HCT116 (cell line): ENCODE measurements around the gene NSMCE1. TPM values are rescaled to one million over a fixed set of nuclear protein-coding genes. Genes with fewer than 3 reads are reported as not detected.

ENCODE experiments used
- ATAC-seq: fragments of 200-7000 bp; cut with Tn5 transposase; 2 replicates; pipeline ENCODE4 v1.9.1; 2020; ENCODE audit warnings: mild to moderate bottlenecking, moderate library complexity
- BruUV-seq: library from RNA; stranded (reverse); fragments of 400-500 nt; replicated peaks from 2 replicates; lab custom pipeline; 2021; lab: Mats Ljungman, UMichigan
- CTCF ChIA-PET: fragments of 300-600 bp; sonication (Branson Sonifier 250); formaldehyde crosslinking; loops from one replicate; lab custom pipeline; 2021; ENCODE audit warnings: antibody characterized with exemption; lab: Charles Lee
- POLR2A ChIA-PET: fragments of 300-600, 350-600 bp; sonication (Branson Sonifier 250); formaldehyde crosslinking; loops from one replicate; lab custom pipeline; 2021; ENCODE audit warnings: antibody characterized with exemption; lab: Charles Lee
- RAD21 ChIA-PET, 2 experiments: fragments of 300-600 bp; sonication (Branson Sonifier 250); formaldehyde crosslinking; loops; one replicate each; lab custom pipeline; 2023; ENCODE audit warnings: low total read pairs in 2 of 2; ENCODE audit not compliant: uncharacterized antibody in 2 of 2, unreplicated experiment in 2 of 2, low non-redundant PET in 1 of 2; lab: Charles Lee
- DNase-seq: peaks from one replicate; pipeline ENCODE4 v3.0.0-alpha.2; 2010; ENCODE audit warnings: low read depth, low spot score
- H2AFZ ChIP-seq: fragments of 200-600 bp; shearing (Covaris generic), sonication (generic); 2 replicates; pipeline ENCODE4 v1.6.1; 2017; ENCODE audit warnings: low read depth, mixed run types, mixed read lengths, antibody characterized with exemption, low read length; ENCODE audit not compliant: poor library complexity, severe bottlenecking
- H3K27ac ChIP-seq: 2 replicates; pipeline ENCODE4 v1.5.1; 2012; ENCODE audit warnings: low read depth, low read length
- H3K27me3 ChIP-seq: fragments of 200-600 bp; sonication (generic); 2 replicates; pipeline ENCODE4 v1.6.1; 2016; ENCODE audit warnings: mixed run types, low read length, mixed read lengths; ENCODE audit not compliant: insufficient read depth
- H3K36me3 ChIP-seq, 2 experiments: fragments of 200-500 bp in 1 of 2; fragments of 200-600 bp in 1 of 2; sonication (Bioruptor generic) in 1 of 2; sonication (generic) in 1 of 2; 2 replicates each; pipeline versions ENCODE4 v1.5.1 to v1.6.1; 2014 to 2016; ENCODE audit warnings: low read length in 2 of 2, inconsistent platforms in 1 of 2, mixed read lengths in 1 of 2, mixed run types in 1 of 2; ENCODE audit not compliant: insufficient read depth in 2 of 2, control insufficient read depth in 1 of 2
- H3K4me1 ChIP-seq, 2 experiments: fragments of 200-600 bp in 1 of 2; sonication (generic) in 1 of 2; 2 replicates each; pipeline versions ENCODE4 v1.5.1 to v1.6.1; 2012 to 2017; ENCODE audit warnings: low read length in 2 of 2, inconsistent platforms in 1 of 2, mild to moderate bottlenecking in 1 of 2, mixed read lengths in 1 of 2, mixed run types in 1 of 2, moderate library complexity in 1 of 2; ENCODE audit not compliant: insufficient read depth in 2 of 2, control insufficient read depth in 1 of 2
- H3K4me2 ChIP-seq: fragments of 200-600 bp; sonication (generic); 2 replicates; pipeline ENCODE4 v1.6.1; 2017; ENCODE audit warnings: mixed run types, low read length, mixed read lengths
- H3K4me3 ChIP-seq, 2 experiments: fragments of 200-600 bp in 1 of 2; sonication (generic) in 1 of 2; replicated peaks in 1 of 2; 2 replicates each; pipeline ENCODE4 v1.5.1; 2011 to 2016; ENCODE audit warnings: low read length in 2 of 2, control low read depth in 1 of 2, low read depth in 1 of 2, mild to moderate bottlenecking in 1 of 2, mixed read lengths in 1 of 2, mixed run types in 1 of 2
- H3K79me2 ChIP-seq: fragments of 200-600 bp; sonication (generic); 2 replicates; pipeline ENCODE4 v1.6.1; 2017; ENCODE audit warnings: mild to moderate bottlenecking, mixed run types, low read length, moderate library complexity, mixed read lengths; ENCODE audit not compliant: insufficient read depth
- H3K9ac ChIP-seq: fragments of 200-600 bp; sonication (generic); 2 replicates; pipeline ENCODE4 v1.6.1; 2016; ENCODE audit warnings: low read length, mixed read lengths
- H3K9me2 ChIP-seq: fragments of 200-600 bp; sonication (generic), shearing (Covaris generic); 2 replicates; pipeline ENCODE4 v1.6.1; 2017; ENCODE audit warnings: mixed run types, mild to moderate bottlenecking, moderate library complexity; ENCODE audit not compliant: insufficient read depth
- H3K9me3 ChIP-seq, 2 experiments: fragments of 200-500 bp in 1 of 2; fragments of 200-600 bp in 1 of 2; sonication (Bioruptor generic) in 1 of 2; sonication (generic) in 1 of 2; 2 replicates each; pipeline ENCODE4 v1.6.1; 2014 to 2017; ENCODE audit warnings: low read length in 2 of 2, mixed read lengths in 2 of 2, inconsistent platforms in 1 of 2, low read depth in 1 of 2, mild to moderate bottlenecking in 1 of 2, mixed run types in 1 of 2, moderate library complexity in 1 of 2; ENCODE audit not compliant: control insufficient read depth in 1 of 2, insufficient read depth in 1 of 2
- H4K20me1 ChIP-seq: fragments of 200-600 bp; sonication (generic), shearing (Covaris generic); 2 replicates; pipeline ENCODE4 v1.6.1; 2017; ENCODE audit warnings: mixed run types, mild to moderate bottlenecking, moderate library complexity; ENCODE audit not compliant: insufficient read depth
- CBX3 ChIP-seq: IDR thresholded peaks from 2 replicates; pipeline ENCODE4 v1.6.1; 2012; ENCODE audit warnings: low read depth
- CEBPB ChIP-seq: IDR thresholded peaks from 2 replicates; pipeline ENCODE4 v1.6.1; 2012; ENCODE audit warnings: low read depth
- EGR1 ChIP-seq: IDR thresholded peaks from 2 replicates; pipeline ENCODE4 v1.6.1; 2012; ENCODE audit warnings: low read depth
- ELF1 ChIP-seq: IDR thresholded peaks from 2 replicates; pipeline ENCODE4 v1.6.1; 2012; ENCODE audit warnings: low read depth, borderline replicate concordance
- EZH2 ChIP-seq: fragments of 200-600 bp; sonication (generic); IDR thresholded peaks from 2 replicates; pipeline ENCODE4 v1.6.1; 2017; ENCODE audit warnings: antibody characterized with exemption, mixed run types
- EZH2phosphoT487 ChIP-seq: fragments of 200-600 bp; IDR thresholded peaks from 2 replicates; pipeline ENCODE4 v1.6.1; 2018; ENCODE audit warnings: antibody characterized with exemption, borderline replicate concordance
- FOSL1 ChIP-seq: IDR thresholded peaks from 2 replicates; pipeline ENCODE4 v1.6.1; 2012; ENCODE audit warnings: low read depth
- POLR2AphosphoS5 ChIP-seq: IDR thresholded peaks from 2 replicates; pipeline ENCODE4 v1.6.1; 2011; ENCODE audit warnings: mild to moderate bottlenecking, low read depth, low read length, moderate library complexity
- RAD21 ChIP-seq: IDR thresholded peaks from 2 replicates; pipeline ENCODE4 v1.6.1; 2012; ENCODE audit warnings: low read depth, mild to moderate bottlenecking
- SIN3A ChIP-seq: IDR thresholded peaks from 2 replicates; pipeline ENCODE4 v1.6.1; 2012; ENCODE audit warnings: low read depth
- SP1 ChIP-seq: IDR thresholded peaks from 2 replicates; pipeline ENCODE4 v1.6.1; 2012; ENCODE audit warnings: low read depth
- SRF ChIP-seq: IDR thresholded peaks from 2 replicates; pipeline ENCODE4 v1.6.1; 2012; ENCODE audit warnings: low read depth
- TCF7L2 ChIP-seq: IDR thresholded peaks from 2 replicates; pipeline ENCODE4 v1.7.0; 2011; ENCODE audit warnings: borderline replicate concordance, inconsistent platforms; ENCODE audit not compliant: insufficient read depth, insufficient read length; ENCODE audit errors: extremely low read depth
- ZNF274 ChIP-seq: fragments of 200-500 bp; sonication (Bioruptor generic); IDR thresholded peaks from 2 replicates; pipeline ENCODE4 v1.6.1; 2014; ENCODE audit warnings: mild to moderate bottlenecking, low read depth, low read length, inconsistent platforms
- intact Hi-C: fragments of 100-400 bp; cut with micrococcal nuclease; formaldehyde crosslinking; loops from 2 replicates; pipeline ENCODE4 v1.10.0; 2022
- total RNA-seq: library from RNA; stranded (reverse); gene quantifications from one replicate; pipeline ENCODE4 v1.2.1, GENCODE V29; 2021; ENCODE audit not compliant: unreplicated experiment
- TF ChIP-seq, protein P1 (sequence below): IDR thresholded peaks from 2 replicates; pipeline ENCODE4 v1.6.1; 2012
- TF ChIP-seq, protein P2 (sequence below): IDR thresholded peaks from 2 replicates; pipeline ENCODE4 v1.6.1; 2012
- TF ChIP-seq, protein P3 (sequence below): IDR thresholded peaks from 2 replicates; pipeline ENCODE4 v1.6.1; 2011; ENCODE audit warnings: mild to moderate bottlenecking, low read length, moderate library complexity; ENCODE audit not compliant: insufficient replicate concordance; ENCODE audit errors: extremely low read depth

Gene NSMCE1
- total RNA-seq, 1 experiment from 2014 or later: 85.6 TPM

DNA sequence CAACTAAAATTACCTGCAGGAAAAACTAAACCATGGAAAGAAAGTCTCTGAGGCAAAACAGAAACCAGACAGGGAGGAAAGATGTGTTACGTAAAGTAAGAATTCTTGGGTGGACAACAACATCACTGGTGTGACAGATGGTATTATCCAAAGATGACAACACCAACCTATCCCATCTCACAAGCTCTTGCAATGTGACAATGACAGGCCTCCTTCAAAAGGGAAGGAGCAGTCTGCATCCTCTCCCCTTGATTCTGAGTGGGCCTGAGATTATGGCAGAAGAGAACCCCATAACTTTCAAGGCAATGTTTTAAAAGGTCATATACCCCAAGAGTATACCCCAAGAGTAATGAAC is 82.8 kb downstream of the NSMCE1 start:
- ATAC-seq: no peak
- intact Hi-C loops: no loop called here
- H4K20me1 ChIP-seq: no peaks in the 10 kb centered on the region
- H3K27me3 ChIP-seq: no peaks in the 10 kb centered on the region; the same call in 1 of the 2 replicates
- H3K79me2 ChIP-seq: no peaks in the 10 kb centered on the region
- ChIA-PET POLR2A (no interaction called here), RAD21 (no interaction called here), CTCF (no interaction called here)
- no peak for DNase-seq
- no peaks in the 10 kb centered on the region; a peak in 1 of 4 replicates for H3K4me1 ChIP-seq
- no peak overlapping the region for H3K9ac ChIP-seq
- H2AFZ ChIP-seq: no peak overlapping the region
- H3K36me3 ChIP-seq: no peaks in the 10 kb centered on the region
- no peaks in the 10 kb centered on the region for H3K9me3 ChIP-seq
- no peaks in the 10 kb centered on the region for H3K9me2 ChIP-seq
- no peak overlapping the region for H3K4me2 ChIP-seq
- no peak overlapping the region for H3K27ac ChIP-seq
- TF ChIP-seq EZH2 (no peak), TCF7L2 (no peak), EGR1 (no peak), SP1 (no peak), CEBPB (no peak)
- H3K4me3 ChIP-seq: no peak overlapping the region
- BruUV-seq: no TSS peak

DNA sequence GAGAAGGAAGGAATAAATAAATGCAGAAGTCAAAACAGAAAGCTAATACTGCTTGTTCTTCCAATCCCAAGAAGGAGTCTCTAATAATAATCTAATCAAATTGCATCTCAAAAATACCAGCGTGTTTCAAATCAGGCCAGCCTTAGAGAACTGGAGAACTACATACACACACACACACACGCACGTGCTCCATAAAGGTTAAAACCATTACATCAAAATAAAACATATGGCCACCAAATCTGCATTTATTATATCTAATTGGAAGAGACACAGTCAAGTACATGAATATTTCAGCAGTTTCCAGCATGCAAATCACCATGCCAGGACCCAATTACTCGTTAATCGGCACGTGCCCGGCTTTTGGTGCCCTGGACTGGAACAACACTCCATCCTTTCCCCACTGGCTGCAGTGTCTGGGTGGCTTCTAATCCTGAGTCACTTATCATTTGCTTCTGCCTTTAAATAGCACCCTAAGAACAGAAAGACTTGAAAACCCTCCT is 85.6 kb downstream of the NSMCE1 start:
- no peaks in the 10 kb centered on the region for H3K79me2 ChIP-seq
- ChIA-PET CTCF (no interaction called here), POLR2A (no interaction called here), RAD21 (no interaction called here)
- no peak overlapping the region for H2AFZ ChIP-seq
- H3K27me3 ChIP-seq: no peaks in the 10 kb centered on the region
- H4K20me1 ChIP-seq: no peaks in the 10 kb centered on the region
- intact Hi-C loops: no loop called here
- H3K4me1 ChIP-seq: peaks cover 0 to 10% of the 10 kb centered on the region in 2 experiments; a peak in 2 of 4 replicates
- ATAC-seq (no peak), DNase-seq (no peak)
- H3K9me2 ChIP-seq: no peaks in the 10 kb centered on the region
- H3K4me2 ChIP-seq: no peak overlapping the region
- H3K9me3 ChIP-seq: no peaks in the 10 kb centered on the region
- no TSS peak for BruUV-seq
- no peak overlapping the region for H3K4me3 ChIP-seq
- no peak overlapping the region for H3K27ac ChIP-seq
- no peak overlapping the region for H3K9ac ChIP-seq
- H3K36me3 ChIP-seq: no peaks in the 10 kb centered on the region
- TF ChIP-seq RAD21: no peak
- TF ChIP-seq, protein P1, sequence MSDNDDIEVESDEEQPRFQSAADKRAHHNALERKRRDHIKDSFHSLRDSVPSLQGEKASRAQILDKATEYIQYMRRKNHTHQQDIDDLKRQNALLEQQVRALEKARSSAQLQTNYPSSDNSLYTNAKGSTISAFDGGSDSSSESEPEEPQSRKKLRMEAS: no peak
- no peak for TF ChIP-seq EZH2phosphoT487
- TF ChIP-seq ZNF274: no peak
- no peak for TF ChIP-seq TCF7L2
- no peak for TF ChIP-seq ELF1
- no peak for TF ChIP-seq FOSL1
- TF ChIP-seq POLR2AphosphoS5: no peak
- TF ChIP-seq CEBPB: no peak
- no peak for TF ChIP-seq EGR1
- TF ChIP-seq, protein P2, sequence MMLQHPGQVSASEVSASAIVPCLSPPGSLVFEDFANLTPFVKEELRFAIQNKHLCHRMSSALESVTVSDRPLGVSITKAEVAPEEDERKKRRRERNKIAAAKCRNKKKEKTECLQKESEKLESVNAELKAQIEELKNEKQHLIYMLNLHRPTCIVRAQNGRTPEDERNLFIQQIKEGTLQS: no peak
- TF ChIP-seq EZH2: no peak
- no peak for TF ChIP-seq SRF
- no peak for TF ChIP-seq SIN3A
- TF ChIP-seq, protein P3, sequence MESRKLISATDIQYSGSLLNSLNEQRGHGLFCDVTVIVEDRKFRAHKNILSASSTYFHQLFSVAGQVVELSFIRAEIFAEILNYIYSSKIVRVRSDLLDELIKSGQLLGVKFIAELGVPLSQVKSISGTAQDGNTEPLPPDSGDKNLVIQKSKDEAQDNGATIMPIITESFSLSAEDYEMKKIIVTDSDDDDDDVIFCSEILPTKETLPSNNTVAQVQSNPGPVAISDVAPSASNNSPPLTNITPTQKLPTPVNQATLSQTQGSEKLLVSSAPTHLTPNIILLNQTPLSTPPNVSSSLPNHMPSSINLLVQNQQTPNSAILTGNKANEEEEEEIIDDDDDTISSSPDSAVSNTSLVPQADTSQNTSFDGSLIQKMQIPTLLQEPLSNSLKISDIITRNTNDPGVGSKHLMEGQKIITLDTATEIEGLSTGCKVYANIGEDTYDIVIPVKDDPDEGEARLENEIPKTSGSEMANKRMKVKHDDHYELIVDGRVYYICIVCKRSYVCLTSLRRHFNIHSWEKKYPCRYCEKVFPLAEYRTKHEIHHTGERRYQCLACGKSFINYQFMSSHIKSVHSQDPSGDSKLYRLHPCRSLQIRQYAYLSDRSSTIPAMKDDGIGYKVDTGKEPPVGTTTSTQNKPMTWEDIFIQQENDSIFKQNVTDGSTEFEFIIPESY: no peak
- TF ChIP-seq CBX3: no peak
